HepG2 (cell line): ENCODE measurements around the gene CD7. TPM values are rescaled to one million over a fixed set of nuclear protein-coding genes. Genes with fewer than 3 reads are reported as not detected.
A peak's percentile ranks its signal among the peaks of the same experiment; 100 is the strongest.

ENCODE experiments used
- ATM ChIP-seq: fragments of 450-650 bp; IDR thresholded peaks from 2 replicates; pipeline ENCODE4 v1.7.1; 2017; ENCODE audit warnings: mild to moderate bottlenecking, borderline replicate concordance
- GATAD1 ChIP-seq: IDR thresholded peaks from 2 replicates; pipeline ENCODE4 v1.6.1; 2016; ENCODE audit warnings: missing genetic modification reagents, missing compliant biosample characterization
- GFI1 ChIP-seq: sonication (generic); formaldehyde crosslinking; IDR thresholded peaks from 2 replicates; pipeline ENCODE4 v1.5.0; 2020; ENCODE audit warnings: missing genetic modification reagents, mild to moderate bottlenecking, borderline replicate concordance
- LCORL ChIP-seq, 2 experiments: fragments of 450-650 bp in 1 of 2; sonication (generic) in 1 of 2; formaldehyde crosslinking in 1 of 2; IDR thresholded peaks; 2 replicates each; pipeline versions ENCODE4 v1.5.0 to v1.6.1; 2017 to 2020; ENCODE audit warnings: antibody characterized with exemption in 1 of 2, missing genetic modification reagents in 1 of 2
- SNAI1 ChIP-seq: sonication (generic); formaldehyde crosslinking; IDR thresholded peaks from 2 replicates; pipeline ENCODE4 v1.5.0; 2020; ENCODE audit warnings: mild to moderate bottlenecking, missing genetic modification reagents, borderline replicate concordance
- SPEN ChIP-seq: sonication (generic); formaldehyde crosslinking; IDR thresholded peaks from 2 replicates; pipeline ENCODE4 v1.5.1; 2020; ENCODE audit warnings: low read depth, mild to moderate bottlenecking, missing genetic modification reagents
- TAF15 ChIP-seq: fragments of 200-400 bp; formaldehyde crosslinking; IDR thresholded peaks from one replicate; pipeline ENCODE4 v1.6.1; 2018; ENCODE audit warnings: mild to moderate bottlenecking, low read depth, low read length; ENCODE audit not compliant: poor library complexity, severe bottlenecking
- TBX2 ChIP-seq: sonication (generic); formaldehyde crosslinking; IDR thresholded peaks from 2 replicates; pipeline ENCODE4 v1.5.0; 2020; ENCODE audit warnings: missing genetic modification reagents, mild to moderate bottlenecking, borderline replicate concordance
- TCF12 ChIP-seq, 2 experiments: fragments of 450-650 bp in 1 of 2; sonication (generic) in 1 of 2; formaldehyde crosslinking in 1 of 2; IDR thresholded peaks; 2 replicates each; pipeline versions ENCODE4 v1.6.1 to v1.8.0; 2017 to 2022; ENCODE audit warnings: antibody characterized with exemption in 1 of 2, mild to moderate bottlenecking in 1 of 2, missing genetic modification reagents in 1 of 2, moderate library complexity in 1 of 2
- TRIM22 ChIP-seq: fragments of 450-650 bp; IDR thresholded peaks from 2 replicates; pipeline ENCODE4 v1.6.1; 2017
- WIZ ChIP-seq: sonication (generic); formaldehyde crosslinking; IDR thresholded peaks from 2 replicates; pipeline ENCODE4 v1.5.1; 2020; ENCODE audit warnings: mild to moderate bottlenecking, missing genetic modification reagents
- ZNF589 ChIP-seq: sonication (generic); formaldehyde crosslinking; conservative IDR thresholded peaks from 2 replicates; pipeline ENCODE4 v1.8.0; 2022; ENCODE audit warnings: mild to moderate bottlenecking, moderate library complexity, missing genetic modification reagents
- ZNF605 ChIP-seq: sonication (generic); formaldehyde crosslinking; IDR thresholded peaks from 2 replicates; pipeline ENCODE4 v1.8.0; 2022; ENCODE audit warnings: mild to moderate bottlenecking, missing genetic modification reagents
- polyA plus RNA-seq, 8 experiments: library from polyadenylated mRNA; depleted of rRNA in 3 of 8; stranded (reverse) in 7 of 8; unstranded in 1 of 8; fragments of >200 nt; fragmentation: Illumina TruSeq in 4 of 8; extraction: Trizol in 4 of 8; gene quantifications; 2 replicates each; pipeline versions ENCODE4 v1.2.1 to v1.2.3, GENCODE V29; 2011 to 2016; ENCODE audit warnings: low read depth in 4 of 8, missing spikeins in 1 of 8, mixed read lengths in 1 of 8; ENCODE audit not compliant: insufficient read depth in 1 of 8
- total RNA-seq, 5 experiments: library from RNA; depleted of rRNA; stranded (reverse); fragments of >200 nt; fragmentation: Illumina TruSeq; extraction: Trizol; gene quantifications; 2 replicates each; pipeline ENCODE4 v1.2.3, GENCODE V29; 2016; ENCODE audit warnings: low read depth in 1 of 5
- TF ChIP-seq, protein P1 (sequence below): sonication (generic); formaldehyde crosslinking; IDR thresholded peaks from 2 replicates; pipeline ENCODE4 v1.4.0; 2020; ENCODE audit warnings: missing genetic modification reagents, borderline replicate concordance
- TF ChIP-seq, protein P2 (sequence below): sonication (generic); formaldehyde crosslinking; IDR thresholded peaks from 2 replicates; pipeline ENCODE4 v1.4.0; 2020; ENCODE audit warnings: missing genetic modification reagents, borderline replicate concordance
- TF ChIP-seq, protein P3 (sequence below): sonication (generic); formaldehyde crosslinking; IDR thresholded peaks from 2 replicates; pipeline ENCODE4 v1.5.0; 2020; ENCODE audit warnings: missing genetic modification reagents
- TF ChIP-seq, protein P4 (sequence below): sonication (generic); formaldehyde crosslinking; IDR thresholded peaks from 2 replicates; pipeline ENCODE4 v1.8.0; 2022; ENCODE audit warnings: low read depth, missing genetic modification reagents

Gene CD7
- total and polyA plus RNA-seq, 2 of the 13 experiments (the other 11 are each of a cell fraction or from before 2014, with no cell fraction given): 67.6 to 76.4 TPM

DNA sequence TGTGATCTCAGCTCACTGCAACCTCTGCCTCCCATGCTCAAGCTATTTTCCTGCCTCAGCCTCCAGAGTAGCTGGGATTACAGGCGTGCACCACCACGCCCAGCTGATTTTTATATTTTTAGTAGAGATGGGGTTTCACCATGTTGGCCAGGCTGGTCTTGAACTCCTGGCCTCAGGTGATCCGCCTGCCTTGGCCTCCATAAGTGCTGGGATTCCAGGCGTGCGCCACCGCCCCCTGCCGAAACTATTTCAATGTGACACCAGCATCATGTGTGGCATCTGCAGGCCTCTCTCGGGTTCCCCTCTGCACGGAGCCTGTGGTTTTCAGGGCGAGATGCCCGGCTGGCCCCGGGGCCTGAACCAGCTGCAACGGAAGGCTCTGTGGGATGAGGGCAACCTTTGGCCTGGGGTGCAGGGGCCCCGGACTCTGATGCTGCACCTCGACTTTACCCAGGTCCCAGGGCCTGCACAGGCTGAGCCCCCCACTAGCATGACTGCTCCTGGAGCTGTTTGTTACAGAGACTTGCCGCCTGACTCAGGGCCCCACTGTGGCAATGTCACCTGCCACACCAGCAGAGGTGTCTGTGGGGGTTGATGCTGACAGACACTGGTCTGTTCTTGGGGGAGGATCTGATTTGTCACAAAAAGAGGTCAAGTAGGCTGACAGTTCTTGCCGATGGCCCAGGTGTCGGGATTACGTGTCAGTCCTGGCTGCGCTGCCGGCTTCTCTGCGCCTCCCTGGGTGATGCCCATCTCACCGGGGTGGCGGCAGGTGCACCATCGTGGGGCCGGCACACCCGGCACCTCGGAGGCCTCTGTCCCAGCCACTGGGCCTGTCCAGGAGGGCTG is 33.0 kb upstream of the CD7 start (continued):
- no peak for TF ChIP-seq TAF15
- TF ChIP-seq GFI1 (CRISPR knock-in tag): no peak
- TF ChIP-seq TBX2 (CRISPR knock-in tag): 0 out of 2 replicates have a peak, but pooled peaks have one; percentile 32
- TF ChIP-seq, protein P1, sequence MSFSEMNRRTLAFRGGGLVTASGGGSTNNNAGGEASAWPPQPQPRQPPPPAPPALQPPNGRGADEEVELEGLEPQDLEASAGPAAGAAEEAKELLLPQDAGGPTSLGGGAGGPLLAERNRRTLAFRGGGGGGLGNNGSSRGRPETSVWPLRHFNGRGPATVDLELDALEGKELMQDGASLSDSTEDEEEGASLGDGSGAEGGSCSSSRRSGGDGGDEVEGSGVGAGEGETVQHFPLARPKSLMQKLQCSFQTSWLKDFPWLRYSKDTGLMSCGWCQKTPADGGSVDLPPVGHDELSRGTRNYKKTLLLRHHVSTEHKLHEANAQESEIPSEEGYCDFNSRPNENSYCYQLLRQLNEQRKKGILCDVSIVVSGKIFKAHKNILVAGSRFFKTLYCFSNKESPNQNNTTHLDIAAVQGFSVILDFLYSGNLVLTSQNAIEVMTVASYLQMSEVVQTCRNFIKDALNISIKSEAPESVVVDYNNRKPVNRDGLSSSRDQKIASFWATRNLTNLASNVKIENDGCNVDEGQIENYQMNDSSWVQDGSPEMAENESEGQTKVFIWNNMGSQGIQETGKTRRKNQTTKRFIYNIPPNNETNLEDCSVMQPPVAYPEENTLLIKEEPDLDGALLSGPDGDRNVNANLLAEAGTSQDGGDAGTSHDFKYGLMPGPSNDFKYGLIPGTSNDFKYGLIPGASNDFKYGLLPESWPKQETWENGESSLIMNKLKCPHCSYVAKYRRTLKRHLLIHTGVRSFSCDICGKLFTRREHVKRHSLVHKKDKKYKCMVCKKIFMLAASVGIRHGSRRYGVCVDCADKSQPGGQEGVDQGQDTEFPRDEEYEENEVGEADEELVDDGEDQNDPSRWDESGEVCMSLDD (CRISPR knock-in tag): no peak
- no peak for TF ChIP-seq TCF12 (IDR thresholded peaks at IDR 0.05)
- TF ChIP-seq TCF12 (CRISPR knock-in tag; IDR thresholded peaks at IDR 0.05): no peak
- TF ChIP-seq SPEN: no peak
- TF ChIP-seq, protein P2, sequence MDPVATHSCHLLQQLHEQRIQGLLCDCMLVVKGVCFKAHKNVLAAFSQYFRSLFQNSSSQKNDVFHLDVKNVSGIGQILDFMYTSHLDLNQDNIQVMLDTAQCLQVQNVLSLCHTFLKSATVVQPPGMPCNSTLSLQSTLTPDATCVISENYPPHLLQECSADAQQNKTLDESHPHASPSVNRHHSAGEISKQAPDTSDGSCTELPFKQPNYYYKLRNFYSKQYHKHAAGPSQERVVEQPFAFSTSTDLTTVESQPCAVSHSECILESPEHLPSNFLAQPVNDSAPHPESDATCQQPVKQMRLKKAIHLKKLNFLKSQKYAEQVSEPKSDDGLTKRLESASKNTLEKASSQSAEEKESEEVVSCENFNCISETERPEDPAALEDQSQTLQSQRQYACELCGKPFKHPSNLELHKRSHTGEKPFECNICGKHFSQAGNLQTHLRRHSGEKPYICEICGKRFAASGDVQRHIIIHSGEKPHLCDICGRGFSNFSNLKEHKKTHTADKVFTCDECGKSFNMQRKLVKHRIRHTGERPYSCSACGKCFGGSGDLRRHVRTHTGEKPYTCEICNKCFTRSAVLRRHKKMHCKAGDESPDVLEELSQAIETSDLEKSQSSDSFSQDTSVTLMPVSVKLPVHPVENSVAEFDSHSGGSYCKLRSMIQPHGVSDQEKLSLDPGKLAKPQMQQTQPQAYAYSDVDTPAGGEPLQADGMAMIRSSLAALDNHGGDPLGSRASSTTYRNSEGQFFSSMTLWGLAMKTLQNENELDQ (CRISPR knock-in tag): no peak
- no peak for TF ChIP-seq ZNF589 (CRISPR knock-in tag)
- no peak for TF ChIP-seq LCORL (IDR thresholded peaks at IDR 0.05)
- TF ChIP-seq LCORL (CRISPR knock-in tag; IDR thresholded peaks at IDR 0.05): no peak
- TF ChIP-seq WIZ (CRISPR knock-in tag): no peak
- no peak for TF ChIP-seq GATAD1 (CRISPR knock-in tag)
- TF ChIP-seq, protein P3, sequence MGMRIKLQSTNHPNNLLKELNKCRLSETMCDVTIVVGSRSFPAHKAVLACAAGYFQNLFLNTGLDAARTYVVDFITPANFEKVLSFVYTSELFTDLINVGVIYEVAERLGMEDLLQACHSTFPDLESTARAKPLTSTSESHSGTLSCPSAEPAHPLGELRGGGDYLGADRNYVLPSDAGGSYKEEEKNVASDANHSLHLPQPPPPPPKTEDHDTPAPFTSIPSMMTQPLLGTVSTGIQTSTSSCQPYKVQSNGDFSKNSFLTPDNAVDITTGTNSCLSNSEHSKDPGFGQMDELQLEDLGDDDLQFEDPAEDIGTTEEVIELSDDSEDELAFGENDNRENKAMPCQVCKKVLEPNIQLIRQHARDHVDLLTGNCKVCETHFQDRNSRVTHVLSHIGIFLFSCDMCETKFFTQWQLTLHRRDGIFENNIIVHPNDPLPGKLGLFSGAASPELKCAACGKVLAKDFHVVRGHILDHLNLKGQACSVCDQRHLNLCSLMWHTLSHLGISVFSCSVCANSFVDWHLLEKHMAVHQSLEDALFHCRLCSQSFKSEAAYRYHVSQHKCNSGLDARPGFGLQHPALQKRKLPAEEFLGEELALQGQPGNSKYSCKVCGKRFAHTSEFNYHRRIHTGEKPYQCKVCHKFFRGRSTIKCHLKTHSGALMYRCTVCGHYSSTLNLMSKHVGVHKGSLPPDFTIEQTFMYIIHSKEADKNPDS (CRISPR knock-in tag): no peak
- TF ChIP-seq TRIM22: no peak
- TF ChIP-seq ZNF605 (CRISPR knock-in tag): no peak
- 0 out of 2 replicates have a peak, but pooled peaks have one; percentile 48 for TF ChIP-seq SNAI1 (CRISPR knock-in tag)
- TF ChIP-seq ATM: no peak
- TF ChIP-seq, protein P4, sequence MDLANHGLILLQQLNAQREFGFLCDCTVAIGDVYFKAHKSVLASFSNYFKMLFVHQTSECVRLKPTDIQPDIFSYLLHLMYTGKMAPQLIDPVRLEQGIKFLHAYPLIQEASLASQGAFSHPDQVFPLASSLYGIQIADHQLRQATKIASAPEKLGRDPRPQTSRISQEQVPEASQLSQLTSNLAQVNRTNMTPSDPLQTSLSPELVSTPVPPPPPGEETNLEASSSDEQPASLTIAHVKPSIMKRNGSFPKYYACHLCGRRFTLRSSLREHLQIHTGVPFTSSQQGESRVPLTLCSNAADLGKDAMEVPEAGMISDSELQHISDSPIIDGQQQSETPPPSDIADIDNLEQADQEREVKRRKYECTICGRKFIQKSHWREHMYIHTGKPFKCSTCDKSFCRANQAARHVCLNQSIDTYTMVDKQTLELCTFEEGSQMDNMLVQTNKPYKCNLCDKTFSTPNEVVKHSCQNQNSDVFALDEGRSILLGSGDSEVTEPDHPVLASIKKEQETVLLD (CRISPR knock-in tag): no peak
